IMR-90 (cell line): ENCODE data around the gene MR1. TPM values are rescaled to one million over a fixed set of nuclear protein-coding genes. Genes with fewer than 3 reads are reported as not detected.

Experiments
- ATAC-seq: fragments of 200-7000 bp; cut with Tn5 transposase; 2 replicates; pipeline ENCODE4 v1.9.1; 2020; ENCODE audit warnings: low read depth, mild to moderate bottlenecking, moderate library complexity
- BruUV-seq: library from RNA; stranded (reverse); fragments of 400-500 nt; replicated peaks from 2 replicates; lab custom pipeline; 2021; lab: Mats Ljungman, UMichigan
- CTCF ChIA-PET: fragments of 300-600 bp; formaldehyde crosslinking; extraction: SDS; loops from one replicate; lab custom pipeline; 2021; ENCODE audit warnings: antibody characterized with exemption; lab: Yijun Ruan, JAX
- POLR2A ChIA-PET: fragments of 300-600 bp; sonication (Branson Sonifier 250); formaldehyde crosslinking; loops from one replicate; lab custom pipeline; 2022; ENCODE audit warnings: antibody characterized with exemption; ENCODE audit not compliant: unreplicated experiment; lab: Charles Lee
- DNase-seq: peaks from one replicate; pipeline ENCODE4 v3.0.0; 2013
- H2AFZ ChIP-seq: replicated peaks from 2 replicates; pipeline ENCODE3; 2013; ENCODE audit warnings: low read length, mild to moderate bottlenecking; ENCODE audit not compliant: poor library complexity
- H2AK5ac ChIP-seq: 2 replicates; pipeline ENCODE4 v1.6.1; 2013; ENCODE audit warnings: low read depth, low read length, inconsistent platforms
- H2AK9ac ChIP-seq: replicated peaks from 2 replicates; pipeline ENCODE3; 2013; ENCODE audit warnings: mild to moderate bottlenecking, low read depth, low read length, moderate library complexity; ENCODE audit not compliant: poor library complexity
- H2BK120ac ChIP-seq: 2 replicates; pipeline ENCODE4 v1.6.1; 2013; ENCODE audit warnings: low read depth, low read length, inconsistent platforms
- H2BK15ac ChIP-seq: 3 replicates; pipeline ENCODE4 v1.6.1; 2013; ENCODE audit warnings: low read depth, low read length, inconsistent platforms
- H2BK20ac ChIP-seq: 2 replicates; pipeline ENCODE4 v1.6.1; 2013; ENCODE audit warnings: low read depth, mild to moderate bottlenecking, inconsistent platforms, low read length, moderate library complexity
- H2BK5ac ChIP-seq: 2 replicates; pipeline ENCODE4 v1.6.1; 2013; ENCODE audit warnings: mild to moderate bottlenecking, low read depth, low read length, inconsistent platforms; ENCODE audit not compliant: poor library complexity, severe bottlenecking
- H3K14ac ChIP-seq: replicated peaks from 2 replicates; pipeline ENCODE4 v1.6.1; 2013; ENCODE audit warnings: low read depth, low read length, inconsistent platforms
- H3K18ac ChIP-seq: 2 replicates; pipeline ENCODE4 v1.6.1; 2013; ENCODE audit warnings: low read depth, low read length, control low read depth
- H3K23ac ChIP-seq: 2 replicates; pipeline ENCODE4 v1.6.1; 2013; ENCODE audit warnings: low read depth, low read length, inconsistent platforms
- H3K27ac ChIP-seq: 2 replicates; pipeline ENCODE4 v1.5.1; 2013; ENCODE audit warnings: mild to moderate bottlenecking, control low read depth, low read length; ENCODE audit not compliant: insufficient read depth
- H3K27me3 ChIP-seq: 2 replicates; pipeline ENCODE4 v1.6.1; 2013; ENCODE audit warnings: low read length; ENCODE audit not compliant: control insufficient read depth, insufficient read depth
- H3K36me3 ChIP-seq: 2 replicates; pipeline ENCODE4 v1.6.1; 2013; ENCODE audit warnings: low read length, mixed read lengths; ENCODE audit not compliant: control insufficient read depth, insufficient read depth
- H3K4ac ChIP-seq: 2 replicates; pipeline ENCODE4 v1.6.1; 2013; ENCODE audit warnings: low read depth, low read length, inconsistent platforms
- H3K4me1 ChIP-seq: 2 replicates; pipeline ENCODE4 v1.6.1; 2013; ENCODE audit warnings: low read length, mixed read lengths; ENCODE audit not compliant: control insufficient read depth, insufficient read depth
- H3K4me2 ChIP-seq: 2 replicates; pipeline ENCODE4 v1.6.1; 2013; ENCODE audit warnings: low read depth, mild to moderate bottlenecking, control low read depth, low read length, moderate library complexity
- H3K4me3 ChIP-seq: 2 replicates; pipeline ENCODE4 v1.5.1; 2013; ENCODE audit warnings: low read depth, mild to moderate bottlenecking, control low read depth, low read length, moderate library complexity; ENCODE audit not compliant: insufficient read depth
- H3K56ac ChIP-seq: 2 replicates; pipeline ENCODE4 v1.6.1; 2013; ENCODE audit warnings: low read length, inconsistent platforms; ENCODE audit not compliant: insufficient read depth; ENCODE audit errors: extremely low read depth
- H3K79me1 ChIP-seq, 2 experiments: 2 replicates each; pipeline ENCODE4 v1.6.1; 2013; ENCODE audit warnings: low read length in 2 of 2, inconsistent platforms in 1 of 2, low read depth in 1 of 2
- H3K9ac ChIP-seq: 2 replicates; pipeline ENCODE4 v1.6.1; 2013; ENCODE audit warnings: low read depth, low read length, control low read depth
- H3K9me1 ChIP-seq: 2 replicates; pipeline ENCODE4 v1.6.1; 2013; ENCODE audit warnings: low read length, inconsistent platforms; ENCODE audit not compliant: insufficient read depth
- H3K9me3 ChIP-seq: 2 replicates; pipeline ENCODE4 v1.6.1; 2013; ENCODE audit warnings: low read length; ENCODE audit not compliant: control insufficient read depth, insufficient read depth
- H4K20me1 ChIP-seq: 2 replicates; pipeline ENCODE4 v1.6.1; 2013; ENCODE audit warnings: low read length, inconsistent platforms; ENCODE audit not compliant: insufficient read depth
- H4K5ac ChIP-seq: 2 replicates; pipeline ENCODE4 v1.6.1; 2013; ENCODE audit warnings: mild to moderate bottlenecking, low read depth, low read length, control low read depth
- H4K8ac ChIP-seq, 2 experiments: 2 replicates each; pipeline ENCODE4 v1.6.1; 2013; ENCODE audit warnings: low read depth in 2 of 2, low read length in 2 of 2, control low read depth in 1 of 2, inconsistent platforms in 1 of 2
- H4K91ac ChIP-seq: 2 replicates; pipeline ENCODE4 v1.6.1; 2013; ENCODE audit warnings: low read depth, low read length, inconsistent platforms; ENCODE audit not compliant: insufficient read depth
- BHLHE40 ChIP-seq: fragments of 150-350 bp; IDR thresholded peaks from 2 replicates; pipeline ENCODE4 v1.6.1; 2016; ENCODE audit warnings: mild to moderate bottlenecking, low read depth, low read length
- CEBPB ChIP-seq: IDR thresholded peaks from 2 replicates; pipeline ENCODE4 v1.6.1; 2012; ENCODE audit warnings: low read depth, low read length, improper control_type of control experiment
- CHD1 ChIP-seq: IDR thresholded peaks from 2 replicates; pipeline ENCODE4 v1.6.1; 2012; ENCODE audit warnings: low read depth, low read length, improper control_type of control experiment
- CTCF ChIP-seq: conservative IDR thresholded peaks from 2 replicates; pipeline ENCODE4 v1.5.1; 2012; ENCODE audit warnings: mild to moderate bottlenecking, low read depth, low read length, improper control_type of control experiment
- ELK1 ChIP-seq: fragments of 150-350 bp; IDR thresholded peaks from 2 replicates; pipeline ENCODE4 v1.6.1; 2016; ENCODE audit warnings: low read depth, mild to moderate bottlenecking, low read length, moderate library complexity, borderline replicate concordance
- FOS ChIP-seq: fragments of 150-350 bp; IDR thresholded peaks from 2 replicates; pipeline ENCODE4 v1.6.1; 2016; ENCODE audit warnings: low read depth, low read length
- MAZ ChIP-seq: IDR thresholded peaks from 2 replicates; pipeline ENCODE4 v1.6.1; 2012; ENCODE audit warnings: low read depth, mild to moderate bottlenecking, low read length, improper control_type of control experiment, moderate library complexity, borderline replicate concordance
- MXI1 ChIP-seq: IDR thresholded peaks from 2 replicates; pipeline ENCODE4 v1.6.1; 2012; ENCODE audit warnings: low read depth, mild to moderate bottlenecking, low read length, moderate library complexity, borderline replicate concordance
- NFE2L2 ChIP-seq: fragments of 150-350 bp; IDR thresholded peaks from 2 replicates; pipeline ENCODE4 v1.6.1; 2016; ENCODE audit warnings: low read depth, mild to moderate bottlenecking, low read length
- POLR2A ChIP-seq: IDR thresholded peaks from 2 replicates; pipeline ENCODE4 v1.6.1; 2012; ENCODE audit warnings: mild to moderate bottlenecking, low read depth, low read length
- RAD21 ChIP-seq: IDR thresholded peaks from 2 replicates; pipeline ENCODE4 v1.6.1; 2012; ENCODE audit warnings: low read length, improper control_type of control experiment
- RCOR1 ChIP-seq: IDR thresholded peaks from 2 replicates; pipeline ENCODE4 v1.6.1; 2012; ENCODE audit warnings: mild to moderate bottlenecking, low read length, improper control_type of control experiment; ENCODE audit not compliant: insufficient replicate concordance
- SMC3 ChIP-seq: fragments of 150-350 bp; IDR thresholded peaks from 2 replicates; pipeline ENCODE4 v1.6.1; 2016; ENCODE audit warnings: low read depth, mild to moderate bottlenecking, antibody characterized with exemption, low read length, moderate library complexity
- USF2 ChIP-seq: fragments of 150-350 bp; IDR thresholded peaks from 2 replicates; pipeline ENCODE4 v1.6.1; 2017; ENCODE audit warnings: mild to moderate bottlenecking, antibody characterized with exemption, low read length, low read depth
- WGBS, 2 experiments: methylation state at CpG; one replicate each; pipeline versions ENCODE4 v1.1.5 to v1.1.7; 2013; ENCODE audit warnings: missing lambda C conversion rate in 2 of 2; ENCODE audit not compliant: insufficient read length in 1 of 2; ENCODE audit errors: extremely low coverage in 2 of 2; 5-methylcytosine and 5-hydroxymethylcytosine counted together
- dilution Hi-C: fragments of 300-500 bp; cut with HindIII; formaldehyde crosslinking; loops from one replicate; pipeline ENCODE4 v1.14.3; 2018; ENCODE audit warnings: low sequenced_read_pairs; ENCODE audit not compliant: unreplicated experiment
- in situ Hi-C: fragments of 300-500 bp; cut with MboI; formaldehyde crosslinking; loops from 3 replicates; pipeline ENCODE4 v1.14.3; 2019; ENCODE audit warnings: low sequenced_read_pairs, inconsistent platforms, mixed read lengths
- intact Hi-C: fragments of 100-400 bp; cut with micrococcal nuclease; formaldehyde crosslinking; loops from 2 replicates; pipeline ENCODE4 v1.10.0; 2022
- polyA plus RNA-seq, 3 experiments: library from polyadenylated mRNA; depleted of rRNA; stranded (reverse); fragments of >200 nt; gene quantifications; 2 replicates each; pipeline ENCODE4 v1.2.3, GENCODE V29; 2012; ENCODE audit warnings: low replicate concordance in 1 of 3
- total RNA-seq: library from RNA; depleted of rRNA; stranded (reverse); fragments of >200 nt; gene quantifications from 2 replicates; pipeline ENCODE4 v1.2.3, GENCODE V29; 2012

MR1 gene
- total and polyA plus RNA-seq, 2 of the 4 experiments (the other 2 are of a cell fraction): 6.0 to 6.1 TPM

GRCh38 chr1:181083842-181084605 is 50.2 kb downstream of the MR1 start:
- Histone ChIP-seq H4K8ac (peak overlapping the region in 1 of 2 experiments; percentile 36; a peak in 1 of 4 replicates), H2BK20ac (peak overlapping the region; percentile 72; the same call in 1 of the 2 replicates), H3K4me3 (no peak overlapping the region), H2BK120ac (0 out of 2 replicates have a peak overlapping the region, but pooled peaks have one; percentile 35), H3K14ac (peak overlapping the region; percentile 51; the same call in 1 of the 2 replicates), H3K9me3 (no peaks in the 10 kb centered on the region), H3K18ac (no peak overlapping the region), H3K56ac (no peak overlapping the region), H3K27ac (no peak overlapping the region), H3K23ac (peak overlapping the region; percentile 48), H3K9ac (no peak overlapping the region), H3K79me1 (peaks cover 3 to 20% of the 10 kb centered on the region in 2 experiments), H4K91ac (no peak overlapping the region), H3K4me2 (no peak overlapping the region), H2BK5ac (no peak overlapping the region), H3K4me1 (peaks cover 3% of the 10 kb centered on the region), H3K36me3 (no peaks in the 10 kb centered on the region), H2AK9ac (peak overlapping the region; percentile 38), H4K20me1 (peaks cover 5% of the 10 kb centered on the region), H4K5ac (no peak overlapping the region), H2AK5ac (peak overlapping the region; percentile 60; the same call in 1 of the 2 replicates), H2AFZ (peak overlapping the region; percentile 73), H3K9me1 (peaks cover 13% of the 10 kb centered on the region), H3K27me3 (no peaks in the 10 kb centered on the region), H2BK15ac (0 out of 3 replicates have a peak overlapping the region, but pooled peaks have one; percentile 34), H3K4ac (no peak overlapping the region)
- intact Hi-C loops: no loop called here
- ChIA-PET POLR2A (no interaction called here), CTCF (interaction anchor here (0.6 to 1.2 kb wide), 4 partner anchors 12 to 74 kb away, joined by 3 to 6 read pairs (median 3); no protein-coding TSS in a partner anchor)
- no peak for ATAC-seq
- no peak for DNase-seq
- no TSS peak for BruUV-seq
- WGBS, 2 experiments: no CpG with 5 or more reads among the region's 6 CpGs
- in situ Hi-C loops: loop anchor here (10.0 kb wide), 1 partner anchor 569 kb away; no protein-coding TSS in a partner anchor
- dilution Hi-C loops: no loop called here
- TF ChIP-seq RCOR1 (no peak), ELK1 (no peak), MXI1 (no peak), MAZ (no peak), SMC3 (peak; percentile 12; the same call in 1 of the 2 replicates), CHD1 (no peak), USF2 (no peak), FOS (no peak), NFE2L2 (no peak), CEBPB (no peak), POLR2A (no peak), BHLHE40 (no peak), RAD21 (peak; percentile 40; the same call in 1 of the 2 replicates), CTCF (peak; percentile 37)
